ENCODE results near the gene SUV39H1. TPM values are rescaled to one million over a fixed set of nuclear protein-coding genes. Genes with fewer than 3 reads are reported as not detected.
"Not testable (repeated sequence)": the region's sequence is repeated elsewhere in the genome, so short reads cannot be mapped to it uniquely, and the experiment has no call there.

Gene SUV39H1
- total and polyA plus RNA-seq, 2 of the 8 experiments (the other 6 are each of a cell fraction or from before 2014, with no cell fraction given): 14.8 to 27.8 TPM

- H3K79me2 ChIP-seq (ENCODE audit: control insufficient read depth in 1 of 2, insufficient read depth in 2 of 2, low read length in 2 of 2); H3K79me1 ChIP-seq (ENCODE audit: low read depth, low read length); H2BK12ac ChIP-seq (ENCODE audit: low read depth, low read length); H3K9me3 ChIP-seq (ENCODE audit: insufficient read depth in 2 of 2, low read depth in 1 of 2, low read length in 1 of 2); H2BK5ac ChIP-seq (ENCODE audit: low read depth, low read length); POLR2A ChIA-PET (ENCODE audit: partially characterized antibody); H3K56ac ChIP-seq (replicated peaks; ENCODE audit: insufficient read length, low read depth, low read length); H3K18ac ChIP-seq (ENCODE audit: extremely low read depth, low read length); DNase-seq (ENCODE audit: low read depth in 1 of 2, low spot score in 2 of 2); H3K4ac ChIP-seq (replicated peaks; ENCODE audit: insufficient read length, low read depth, low read length); H2AFZ ChIP-seq (ENCODE audit: low read length); H4K91ac ChIP-seq (replicated peaks; ENCODE audit: insufficient read length, low read length); H3K36me3 ChIP-seq (ENCODE audit: control insufficient read depth in 2 of 4, insufficient read depth in 4 of 4, low read length in 3 of 4); H3K27ac ChIP-seq (ENCODE audit: low read depth, low read length); H2BK120ac ChIP-seq (replicated peaks; ENCODE audit: low read depth, low read length); H4K20me1 ChIP-seq (replicated peaks in 1 of 2; ENCODE audit: control insufficient read depth in 1 of 2, insufficient read depth in 2 of 2, low read length in 2 of 2); H3K4me3 ChIP-seq (ENCODE audit: extremely low read depth in 1 of 4, insufficient read depth in 2 of 4, low read depth in 3 of 4, low read length in 4 of 4); H3K4me1 ChIP-seq (replicated peaks in 1 of 4; ENCODE audit: control insufficient read depth in 3 of 4, insufficient read depth in 4 of 4, low read length in 3 of 4); H2BK20ac ChIP-seq (ENCODE audit: low read length); H3K9ac ChIP-seq (replicated peaks in 1 of 4; ENCODE audit: extremely low read depth in 1 of 4, low read depth in 3 of 4, low read length in 3 of 4); H2AK5ac ChIP-seq (ENCODE audit: low read depth, low read length); H3K14ac ChIP-seq (ENCODE audit: insufficient read length); H4K8ac ChIP-seq (ENCODE audit: extremely low read depth, insufficient read depth, low read length); FAIRE-seq; H3K4me2 ChIP-seq (ENCODE audit: insufficient read depth in 1 of 2, low read depth in 2 of 2, low read length in 2 of 2); H3K23ac ChIP-seq (ENCODE audit: insufficient read length); H4K5ac ChIP-seq (ENCODE audit: insufficient read length, low read depth, low read length); H3K27me3 ChIP-seq (replicated peaks in 1 of 4; ENCODE audit: control insufficient read depth in 3 of 4, extremely low read depth in 1 of 4, insufficient read depth in 3 of 4, low read length in 3 of 4); H2BK15ac ChIP-seq (ENCODE audit: low read length); H3K23me2 ChIP-seq (ENCODE audit: low read depth, low read length): not testable (repeated sequence)
- WGBS, 2 experiments (ENCODE audit: extremely low coverage in 1 of 2, insufficient coverage in 1 of 2, insufficient read length in 1 of 2, insufficient replicate concordance in 2 of 2, low coverage in 1 of 2, low lambda C conversion rate in 2 of 2, missing lambda C conversion rate in 1 of 2): 96% methylated on average over 2 of the region's 2 CpGs; no CpG with 5 or more reads in 1 of the 2 experiments
- CTCF ChIA-PET (ENCODE audit: partially characterized antibody): interaction anchor here (1.2 kb wide), 1 partner anchor 9 kb away, joined by 3 read pairs; no protein-coding TSS in a partner anchor
Observed at GRCh38 chrX:48680467-48680866, 16.1 kb upstream of the SUV39H1 start.

- H4K5ac ChIP-seq (ENCODE audit: insufficient read length, low read depth, low read length); H4K91ac ChIP-seq (replicated peaks; ENCODE audit: insufficient read length, low read length); H4K20me1 ChIP-seq (replicated peaks in 1 of 2; ENCODE audit: control insufficient read depth in 1 of 2, insufficient read depth in 2 of 2, low read length in 2 of 2); POLR2A ChIA-PET (ENCODE audit: partially characterized antibody); H3K27ac ChIP-seq (ENCODE audit: low read depth, low read length); H2BK5ac ChIP-seq (ENCODE audit: low read depth, low read length); H3K23me2 ChIP-seq (ENCODE audit: low read depth, low read length); H3K18ac ChIP-seq (ENCODE audit: extremely low read depth, low read length); H3K4me3 ChIP-seq (ENCODE audit: extremely low read depth in 1 of 4, insufficient read depth in 2 of 4, low read depth in 3 of 4, low read length in 4 of 4); H2BK20ac ChIP-seq (ENCODE audit: low read length); H2AFZ ChIP-seq (ENCODE audit: low read length); H3K14ac ChIP-seq (ENCODE audit: insufficient read length); H2BK120ac ChIP-seq (replicated peaks; ENCODE audit: low read depth, low read length); CTCF ChIA-PET (ENCODE audit: partially characterized antibody); H3K56ac ChIP-seq (replicated peaks; ENCODE audit: insufficient read length, low read depth, low read length); H3K4me2 ChIP-seq (ENCODE audit: insufficient read depth in 1 of 2, low read depth in 2 of 2, low read length in 2 of 2); FAIRE-seq; H3K79me1 ChIP-seq (ENCODE audit: low read depth, low read length); H2BK15ac ChIP-seq (ENCODE audit: low read length); H3K9me3 ChIP-seq (ENCODE audit: insufficient read depth in 2 of 2, low read depth in 1 of 2, low read length in 1 of 2); H3K23ac ChIP-seq (ENCODE audit: insufficient read length); H3K4ac ChIP-seq (replicated peaks; ENCODE audit: insufficient read length, low read depth, low read length); H3K27me3 ChIP-seq (replicated peaks in 1 of 4; ENCODE audit: control insufficient read depth in 3 of 4, extremely low read depth in 1 of 4, insufficient read depth in 3 of 4, low read length in 3 of 4); DNase-seq (ENCODE audit: low read depth in 1 of 2, low spot score in 2 of 2); H4K8ac ChIP-seq (ENCODE audit: extremely low read depth, insufficient read depth, low read length); H3K36me3 ChIP-seq (ENCODE audit: control insufficient read depth in 2 of 4, insufficient read depth in 4 of 4, low read length in 3 of 4); H3K4me1 ChIP-seq (replicated peaks in 1 of 4; ENCODE audit: control insufficient read depth in 3 of 4, insufficient read depth in 4 of 4, low read length in 3 of 4); H2BK12ac ChIP-seq (ENCODE audit: low read depth, low read length); H2AK5ac ChIP-seq (ENCODE audit: low read depth, low read length); H3K79me2 ChIP-seq (ENCODE audit: control insufficient read depth in 1 of 2, insufficient read depth in 2 of 2, low read length in 2 of 2); H3K9ac ChIP-seq (replicated peaks in 1 of 4; ENCODE audit: extremely low read depth in 1 of 4, low read depth in 3 of 4, low read length in 3 of 4): not testable (repeated sequence)
- WGBS, 2 experiments (ENCODE audit: extremely low coverage in 1 of 2, insufficient coverage in 1 of 2, insufficient read length in 1 of 2, insufficient replicate concordance in 2 of 2, low coverage in 1 of 2, low lambda C conversion rate in 2 of 2, missing lambda C conversion rate in 1 of 2): 81% methylated on average over 3 of the region's 6 CpGs; no CpG with 5 or more reads in 1 of the 2 experiments
Observed at GRCh38 chrX:48680925-48681324, 15.6 kb upstream of the SUV39H1 start.
